ENCODE measurements around the gene PIMREG. TPM values are rescaled to one million over a fixed set of nuclear protein-coding genes. Genes with fewer than 3 reads are reported as not detected.

The PIMREG gene
- total RNA-seq, 1 experiment from 2014 or later, result 93.6 TPM

GRCh38 chr17:6488008-6488539 lies 43.8 kb downstream of the PIMREG start:
- no peak for DNase-seq
- H3K27me3 ChIP-seq (ENCODE audit: control insufficient read depth, insufficient read depth, low read length), result 0 out of 2 replicates have a peak, but pooled peaks cover 1% of the 10 kb centered on the region
- H3K4me3 ChIP-seq (ENCODE audit: insufficient read depth, low read depth, low read length), result no peak overlapping the region
- no peaks in the 10 kb centered on the region for H3K36me3 ChIP-seq (replicated peaks; ENCODE audit: control insufficient read depth, insufficient read depth, low read length)

GRCh38 chr17:6489016-6489550 lies 44.8 kb downstream of the PIMREG start:
- Histone ChIP-seq H3K27me3 (ENCODE audit: control insufficient read depth, insufficient read depth, low read length) (0 out of 2 replicates have a peak, but pooled peaks cover 1% of the 10 kb centered on the region), H3K4me3 (ENCODE audit: insufficient read depth, low read depth, low read length) (no peak overlapping the region), H3K36me3 (replicated peaks; ENCODE audit: control insufficient read depth, insufficient read depth, low read length) (no peaks in the 10 kb centered on the region)
- DNase-seq, result no peak

- no peak for DNase-seq
- Histone ChIP-seq H3K4me3 (ENCODE audit: insufficient read depth, low read depth, low read length) (no peak overlapping the region), H3K36me3 (replicated peaks; ENCODE audit: control insufficient read depth, insufficient read depth, low read length) (no peaks in the 10 kb centered on the region), H3K27me3 (ENCODE audit: control insufficient read depth, insufficient read depth, low read length) (0 out of 2 replicates have a peak, but pooled peaks cover 1% of the 10 kb centered on the region)
These were observed 46.9 kb downstream of the PIMREG start for GRCh38 chr17:6491071-6491700.

DNA sequence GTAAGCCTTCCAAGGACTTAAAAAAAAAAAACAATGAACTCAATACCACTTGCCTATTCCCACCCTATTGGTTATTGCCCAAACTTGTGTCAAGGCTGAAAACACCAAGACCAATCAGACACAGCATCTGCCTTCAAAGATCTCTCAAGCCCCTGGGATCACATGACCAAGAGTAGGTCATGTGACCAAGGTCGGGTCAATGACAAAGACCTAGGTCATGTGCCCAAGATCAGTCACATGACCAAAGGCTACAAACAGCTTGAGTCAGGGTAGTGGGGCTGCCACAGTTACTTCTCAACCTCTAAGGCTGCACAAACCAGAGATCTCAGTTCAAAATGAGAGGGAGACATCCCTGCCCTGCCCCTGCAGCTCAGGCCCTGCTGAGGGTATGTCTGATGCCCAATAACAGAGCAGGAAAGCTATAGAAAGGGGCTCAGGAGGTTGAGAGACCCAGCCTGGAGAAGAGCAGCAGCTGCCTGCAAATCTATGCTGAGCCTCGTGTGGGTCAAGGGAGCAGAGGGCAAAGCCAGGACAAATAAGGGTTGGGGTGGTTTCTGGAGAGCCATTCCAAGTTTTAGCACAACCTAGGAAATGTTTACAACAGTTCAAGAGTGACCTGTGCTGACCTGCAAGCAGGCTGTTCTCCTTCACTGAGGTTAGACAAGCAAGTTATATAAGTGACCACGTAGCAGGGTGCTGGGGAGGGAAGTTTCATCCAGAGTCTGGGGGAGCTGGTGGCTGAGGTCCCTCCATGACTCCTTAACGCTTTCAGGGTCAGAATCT lies 48.8 kb downstream of the PIMREG start:
- no peak overlapping the region for H3K4me3 ChIP-seq (ENCODE audit: insufficient read depth, low read depth, low read length)
- peaks cover 3% of the 10 kb centered on the region; the same call in 1 of the 2 replicates for H3K27me3 ChIP-seq (ENCODE audit: control insufficient read depth, insufficient read depth, low read length)
- no peak for DNase-seq
- no peaks in the 10 kb centered on the region for H3K36me3 ChIP-seq (replicated peaks; ENCODE audit: control insufficient read depth, insufficient read depth, low read length)

- Histone ChIP-seq H3K4me3 (ENCODE audit: insufficient read depth, low read depth, low read length) (no peak overlapping the region), H3K27me3 (ENCODE audit: control insufficient read depth, insufficient read depth, low read length) (peaks cover 2% of the 10 kb centered on the region; the same call in 1 of the 2 replicates), H3K36me3 (replicated peaks; ENCODE audit: control insufficient read depth, insufficient read depth, low read length) (no peaks in the 10 kb centered on the region)
- DNase-seq, result no peak
These were observed 50.1 kb downstream of the PIMREG start for GRCh38 chr17:6494239-6494941.

GRCh38 chr17:6495450-6496115 lies 51.3 kb downstream of the PIMREG start:
- DNase-seq, result peak; percentile 69
- Histone ChIP-seq H3K4me3 (ENCODE audit: insufficient read depth, low read depth, low read length) (peak overlapping the region; percentile 33), H3K36me3 (replicated peaks; ENCODE audit: control insufficient read depth, insufficient read depth, low read length) (no peaks in the 10 kb centered on the region), H3K27me3 (ENCODE audit: control insufficient read depth, insufficient read depth, low read length) (peaks cover 2% of the 10 kb centered on the region; the same call in 1 of the 2 replicates)

DNA sequence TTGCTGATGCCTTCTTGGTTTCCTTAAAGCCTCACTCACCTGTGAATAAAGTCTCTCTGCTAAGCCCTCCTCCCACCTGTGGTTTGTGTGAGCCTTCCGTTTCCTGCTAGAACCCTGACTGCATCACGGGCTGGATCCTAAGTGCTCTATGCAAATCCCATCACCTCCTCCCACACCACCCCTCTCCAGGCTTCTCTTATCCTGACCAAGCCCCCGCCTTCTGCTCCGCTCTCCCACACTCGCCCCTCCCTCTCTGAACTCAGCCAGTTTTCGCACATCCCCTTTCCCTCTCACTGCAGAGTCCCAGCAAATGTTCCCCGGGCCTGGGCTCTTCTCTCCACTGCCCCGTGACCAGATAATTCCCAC lies 51.8 kb downstream of the PIMREG start:
- peak; percentile 93 for DNase-seq

DNA sequence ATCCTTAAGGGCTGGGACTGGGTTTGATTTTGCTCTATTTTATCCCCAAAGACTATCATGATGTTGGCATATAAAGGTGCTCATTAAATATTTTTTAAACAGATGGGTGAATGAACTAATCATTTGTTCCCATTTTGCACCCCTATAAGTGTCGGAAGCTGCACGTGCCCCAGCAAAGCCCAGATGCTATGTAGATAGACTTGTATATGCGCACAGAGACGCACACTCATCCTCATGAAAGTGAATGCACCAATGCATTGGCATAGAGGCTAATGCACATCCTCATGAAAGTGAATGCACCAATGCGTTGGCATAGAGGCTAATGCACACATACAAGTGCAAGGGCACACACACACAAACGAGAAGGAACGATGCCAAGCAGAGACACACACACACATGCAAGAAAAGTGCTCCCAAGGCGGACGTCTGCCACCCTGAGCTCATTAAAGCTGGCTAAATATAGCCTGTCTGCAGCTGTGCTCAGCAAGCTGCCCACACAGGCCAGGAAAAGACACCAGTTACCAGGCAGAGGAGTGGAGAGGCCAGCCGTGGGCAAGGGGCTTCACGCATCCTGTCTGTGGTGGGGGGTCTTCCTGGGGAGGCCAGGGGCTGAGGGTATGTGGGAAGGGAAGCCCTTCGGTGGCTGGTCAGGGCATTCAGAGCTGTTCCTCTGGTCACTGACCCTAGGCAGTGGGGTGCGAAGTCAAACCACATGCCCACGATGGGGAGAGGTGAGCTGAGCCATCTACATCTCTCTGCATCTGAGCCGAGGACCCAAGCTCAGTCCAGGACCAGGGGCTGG lies 52.6 kb downstream of the PIMREG start:
- no peak for DNase-seq
- Histone ChIP-seq H3K27me3 (ENCODE audit: control insufficient read depth, insufficient read depth, low read length) (peaks cover 2% of the 10 kb centered on the region; the same call in 1 of the 2 replicates), H3K4me3 (ENCODE audit: insufficient read depth, low read depth, low read length) (no peak overlapping the region), H3K36me3 (replicated peaks; ENCODE audit: control insufficient read depth, insufficient read depth, low read length) (no peaks in the 10 kb centered on the region)

More for the DNA sequence above, 51.8 kb downstream of the PIMREG start:
- H3K36me3 ChIP-seq (replicated peaks; ENCODE audit: control insufficient read depth, insufficient read depth, low read length), result no peaks in the 10 kb centered on the region
- peak overlapping the region; percentile 33 for H3K4me3 ChIP-seq (ENCODE audit: insufficient read depth, low read depth, low read length)
- H3K27me3 ChIP-seq (ENCODE audit: control insufficient read depth, insufficient read depth, low read length), result peaks cover 2% of the 10 kb centered on the region; the same call in 1 of the 2 replicates

- Histone ChIP-seq H3K36me3 (replicated peaks; ENCODE audit: control insufficient read depth, insufficient read depth, low read length) (no peaks in the 10 kb centered on the region), H3K4me3 (ENCODE audit: insufficient read depth, low read depth, low read length) (no peak overlapping the region), H3K27me3 (ENCODE audit: control insufficient read depth, insufficient read depth, low read length) (peaks cover 2% of the 10 kb centered on the region; the same call in 1 of the 2 replicates)
- peak; percentile 65 for DNase-seq
These were observed 53.4 kb downstream of the PIMREG start for GRCh38 chr17:6497496-6498221.

DNA sequence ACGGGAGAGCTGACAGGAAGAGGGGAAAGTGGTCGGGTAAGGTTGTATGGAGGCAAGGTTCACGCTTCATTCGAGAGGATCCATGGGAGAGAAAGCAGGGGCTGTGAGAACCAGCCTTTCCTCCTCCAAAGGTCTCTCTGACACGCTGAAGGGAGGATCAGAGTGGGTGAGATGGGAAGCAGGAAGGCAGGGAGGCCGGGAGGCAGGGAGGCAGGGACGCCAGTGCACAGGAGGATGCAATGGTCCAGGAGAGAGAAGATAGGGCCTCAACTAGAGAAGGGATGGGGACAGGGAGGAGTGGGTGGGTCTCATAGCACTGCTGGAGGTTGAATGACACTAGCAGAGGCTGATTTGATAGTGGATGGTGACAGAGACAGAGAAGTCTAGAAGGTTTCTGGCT lies 54.1 kb downstream of the PIMREG start:
- Histone ChIP-seq H3K4me3 (ENCODE audit: insufficient read depth, low read depth, low read length) (no peak overlapping the region), H3K36me3 (replicated peaks; ENCODE audit: control insufficient read depth, insufficient read depth, low read length) (no peaks in the 10 kb centered on the region), H3K27me3 (ENCODE audit: control insufficient read depth, insufficient read depth, low read length) (peaks cover 2% of the 10 kb centered on the region; the same call in 1 of the 2 replicates)
- DNase-seq, result no peak

- DNase-seq, result no peak
- Histone ChIP-seq H3K4me3 (ENCODE audit: insufficient read depth, low read depth, low read length) (no peak overlapping the region), H3K36me3 (replicated peaks; ENCODE audit: control insufficient read depth, insufficient read depth, low read length) (no peaks in the 10 kb centered on the region), H3K27me3 (ENCODE audit: control insufficient read depth, insufficient read depth, low read length) (peaks cover 2% of the 10 kb centered on the region; the same call in 1 of the 2 replicates)
These were observed 54.8 kb downstream of the PIMREG start for GRCh38 chr17:6498901-6499540.

Measured in H7 (cell line).